Stimulated activated CD8-positive, alpha-beta memory T cell treated with anti-CD3 and anti-CD28 coated beads, Interleukin-7, amount 100 ng/mL, for 48 hours (primary cell): ENCODE data around the gene PKNOX1.
"Not testable (repeated sequence)": the region's sequence is repeated elsewhere in the genome, so short reads cannot be mapped to it uniquely, and the experiment has no call there.

Experiments
- DNase-seq, 2 donors: peaks; one replicate each; pipeline ENCODE4 v3.0.0-alpha.2; 2020; ENCODE audit warnings: low read depth in 1 of 2; ENCODE audit errors: extremely low read depth in 1 of 2

The PKNOX1 gene, protein sequence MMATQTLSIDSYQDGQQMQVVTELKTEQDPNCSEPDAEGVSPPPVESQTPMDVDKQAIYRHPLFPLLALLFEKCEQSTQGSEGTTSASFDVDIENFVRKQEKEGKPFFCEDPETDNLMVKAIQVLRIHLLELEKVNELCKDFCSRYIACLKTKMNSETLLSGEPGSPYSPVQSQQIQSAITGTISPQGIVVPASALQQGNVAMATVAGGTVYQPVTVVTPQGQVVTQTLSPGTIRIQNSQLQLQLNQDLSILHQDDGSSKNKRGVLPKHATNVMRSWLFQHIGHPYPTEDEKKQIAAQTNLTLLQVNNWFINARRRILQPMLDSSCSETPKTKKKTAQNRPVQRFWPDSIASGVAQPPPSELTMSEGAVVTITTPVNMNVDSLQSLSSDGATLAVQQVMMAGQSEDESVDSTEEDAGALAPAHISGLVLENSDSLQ

DNA sequence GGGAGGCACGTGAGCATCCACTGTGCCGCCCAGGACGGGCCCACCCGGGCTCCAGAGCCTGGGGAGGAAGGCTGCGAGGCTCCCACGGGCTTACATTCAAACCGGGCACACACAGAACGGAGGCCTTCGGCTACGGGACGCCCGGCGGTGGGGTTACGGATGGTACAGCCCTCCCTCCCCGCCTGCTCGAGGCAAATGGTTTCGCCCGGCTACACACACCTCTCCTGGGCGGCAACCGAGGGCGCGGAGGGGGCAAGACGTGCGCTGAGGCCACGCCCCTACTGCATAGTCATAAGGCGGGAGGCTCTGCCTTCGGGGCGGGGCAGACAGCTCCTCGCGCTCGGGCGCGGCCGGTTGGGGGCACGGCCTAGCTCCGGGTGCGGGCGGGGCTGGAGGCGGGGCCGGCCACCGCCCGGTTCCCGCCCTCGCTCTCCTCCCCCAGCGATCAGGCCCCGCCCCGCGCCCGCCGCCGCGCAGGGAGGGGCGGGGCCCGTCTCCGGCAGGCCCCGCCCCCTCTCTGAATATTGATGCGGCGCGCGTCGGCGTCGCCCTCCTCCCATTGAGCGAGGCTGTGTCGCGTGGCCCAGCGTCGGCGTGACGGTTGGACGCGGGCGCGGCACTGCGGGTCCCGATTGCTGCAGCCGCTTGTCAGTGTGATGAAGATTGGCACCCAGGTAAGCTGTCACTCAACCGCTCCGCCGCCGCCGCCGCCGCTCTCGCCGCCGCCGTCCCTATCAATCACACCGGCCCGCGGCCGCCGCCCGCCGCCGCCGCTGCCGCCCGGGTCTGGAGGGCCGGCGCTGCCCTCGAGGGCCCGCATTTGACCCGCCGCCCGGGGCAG lies at the start of gene PKNOX1:
Gene PKNOX1 (plus strand): TSS at position 572 of the 841 bp plus-strand sequence. CDS start 29,820 bp downstream, outside the sequence.
- DNase-seq: peak; percentile 98

DNA sequence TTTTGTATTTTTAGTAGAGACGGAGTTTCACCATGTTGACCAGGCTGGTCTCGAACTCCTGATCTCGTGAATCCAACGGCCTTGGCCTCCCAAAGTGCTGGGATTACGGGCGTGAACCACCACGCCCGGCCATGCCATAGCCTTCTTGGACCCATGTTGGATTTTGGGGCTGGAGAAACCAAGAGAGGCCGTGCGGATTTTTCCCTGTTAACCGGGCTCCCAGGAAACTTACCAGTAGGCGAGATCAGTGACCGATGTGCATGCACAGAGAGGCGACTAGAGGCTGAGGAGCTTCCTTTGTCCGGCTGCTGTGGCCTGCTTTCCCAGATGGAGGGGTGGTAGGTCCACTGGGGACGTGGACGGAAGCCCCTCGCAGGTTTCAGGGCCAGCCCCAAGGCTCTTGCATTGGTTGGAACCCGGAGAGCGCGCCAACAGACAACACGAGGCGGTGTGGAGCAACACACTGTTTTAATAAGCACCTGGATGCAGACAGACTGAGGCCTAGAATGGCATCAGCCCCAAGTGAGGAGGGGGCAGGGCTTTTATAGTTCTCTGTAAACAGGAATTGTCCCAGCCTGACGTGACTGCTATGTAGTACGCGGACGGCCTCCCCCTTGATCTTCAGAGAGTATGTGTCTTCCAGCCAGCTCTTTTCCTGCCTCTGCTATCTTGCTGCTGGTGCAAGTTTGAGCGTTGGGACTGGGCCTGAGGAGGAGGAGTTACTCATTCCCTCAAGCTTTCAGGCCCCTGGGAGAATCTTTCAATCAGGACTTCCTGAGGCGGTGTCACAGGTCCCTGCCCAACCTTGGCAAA lies 49.0 kb upstream of the PKNOX1 start, which contains the start of gene ERVH48-1:
Gene ERVH48-1 (minus strand): TSS at position 517 of the 813 bp plus-strand sequence. CDS start 6,624 bp downstream, outside the sequence.
- no peak for DNase-seq

DNA sequence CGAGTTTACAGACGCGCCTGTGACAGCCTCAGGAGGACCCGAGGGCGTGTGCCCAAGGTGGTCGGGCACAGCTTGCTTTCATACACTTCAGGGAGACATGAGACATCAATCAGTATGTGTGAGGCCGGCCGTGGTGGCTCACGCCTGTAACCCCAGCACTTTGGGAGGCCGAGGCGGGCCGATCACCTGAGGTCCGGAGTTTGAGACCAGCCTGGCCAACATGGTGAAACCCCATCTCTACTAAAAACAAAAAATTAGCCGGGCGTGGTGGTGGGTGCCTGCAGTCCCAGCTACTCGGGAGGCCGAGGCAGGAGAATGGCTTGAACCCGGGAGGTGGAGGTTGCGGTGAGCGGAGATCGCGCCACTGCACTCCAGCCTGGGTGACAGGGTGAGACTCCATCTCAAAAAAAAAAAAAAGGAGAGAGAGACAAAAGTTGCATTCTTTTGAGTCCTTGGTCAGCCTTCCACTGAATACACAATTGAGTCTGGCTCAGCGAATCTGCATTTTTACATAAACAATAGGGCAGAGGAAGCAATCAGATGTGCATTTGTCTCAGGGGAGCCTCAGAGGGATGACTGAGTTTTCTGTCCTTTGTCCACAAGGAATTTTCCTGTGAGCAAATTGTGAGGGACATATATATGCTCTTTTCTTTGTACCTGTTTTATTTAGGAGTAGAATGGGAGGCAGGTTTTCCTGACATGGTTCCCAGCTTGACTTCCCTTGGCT lies 46.7 kb upstream of the PKNOX1 start:
- not testable (repeated sequence) for DNase-seq

DNA sequence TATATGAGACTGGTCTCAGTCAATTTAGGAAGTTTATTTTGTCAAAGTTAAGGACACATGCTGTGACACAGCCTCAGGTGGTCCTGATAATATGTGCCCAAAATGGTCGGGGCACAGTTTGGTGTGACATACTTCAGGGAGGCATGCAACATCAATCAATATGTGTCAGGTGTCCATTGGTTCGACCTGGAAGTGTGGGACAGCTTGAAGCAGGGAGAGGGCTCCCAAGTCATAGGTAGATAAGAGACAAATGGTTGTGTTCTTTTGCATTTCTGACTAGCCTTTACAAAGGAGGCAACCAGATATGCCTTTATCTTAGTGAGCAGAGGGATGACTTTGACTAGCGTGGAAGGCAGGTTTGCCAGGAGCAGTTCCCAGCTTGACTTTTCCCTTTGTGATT lies 44.4 kb upstream of the PKNOX1 start:
- no peak for DNase-seq

DNA sequence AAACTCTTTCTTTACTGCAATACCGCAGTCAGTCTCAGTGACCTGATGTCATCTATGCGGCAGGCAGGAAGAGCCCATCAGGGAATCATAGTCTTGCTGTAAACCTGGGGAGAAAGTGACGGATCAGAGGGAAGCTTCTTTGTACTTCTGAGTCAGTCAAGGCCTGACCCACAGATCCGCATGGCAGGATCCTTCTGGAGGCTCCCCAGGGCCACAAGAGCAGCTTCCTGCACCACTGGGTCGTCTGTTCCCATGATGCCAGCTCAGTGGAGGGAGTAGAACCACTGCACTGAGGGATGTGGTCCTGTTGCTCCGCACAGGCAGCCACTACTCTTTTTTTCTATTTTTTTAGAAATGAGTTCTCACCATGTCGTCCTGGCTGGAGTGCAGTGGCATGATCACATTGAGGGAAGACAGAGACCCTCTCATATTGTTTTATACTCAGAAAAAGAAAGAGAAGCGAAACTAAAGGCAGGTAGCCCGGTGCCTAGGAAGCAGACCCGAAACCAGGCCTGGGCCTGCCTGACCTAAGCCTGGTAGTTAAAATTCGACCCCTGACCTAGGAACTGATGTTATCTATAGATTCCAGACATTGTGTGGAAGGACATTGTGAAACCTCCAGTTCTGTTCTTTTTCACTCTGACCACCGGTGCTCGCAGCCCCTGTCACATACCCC lies 42.7 kb upstream of the PKNOX1 start:
- DNase-seq: no peak

DNA sequence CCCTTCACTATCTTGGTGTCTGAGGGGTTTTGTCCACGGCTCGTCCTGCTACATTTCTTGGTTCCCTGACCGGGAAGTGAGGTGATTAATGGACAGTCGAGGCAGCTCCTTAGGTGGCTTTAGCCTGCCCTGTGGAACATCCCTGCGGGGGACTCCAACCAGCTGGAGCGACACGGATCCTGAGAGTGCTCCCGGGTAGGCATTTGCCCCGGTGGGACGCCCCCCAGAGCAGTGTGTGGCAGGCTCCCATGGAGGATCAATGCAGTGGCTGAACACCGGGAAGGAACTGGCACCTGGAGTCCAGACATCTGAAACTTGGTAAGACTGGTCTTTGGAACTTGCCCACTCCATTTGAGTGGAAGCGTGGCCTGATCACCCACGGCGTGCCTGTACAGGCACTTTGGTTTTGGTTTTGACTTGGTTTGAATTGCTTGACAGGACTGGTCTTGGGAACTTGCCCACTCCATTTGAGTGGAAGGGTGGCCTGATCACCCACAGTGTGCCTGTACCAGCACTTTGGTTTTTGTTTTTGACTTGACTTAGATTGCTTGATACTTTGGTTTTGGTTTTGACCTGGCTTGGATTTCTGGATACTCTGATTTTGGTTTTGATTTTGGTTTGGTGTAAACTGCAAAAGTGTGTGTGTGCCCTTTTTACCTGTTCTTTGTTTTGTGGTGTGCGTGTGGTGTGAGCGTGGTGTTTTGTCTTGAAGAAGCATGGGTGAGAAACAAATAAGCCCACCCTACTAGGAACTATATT lies 41.8 kb upstream of the PKNOX1 start:
- DNase-seq: not testable (repeated sequence)

DNA sequence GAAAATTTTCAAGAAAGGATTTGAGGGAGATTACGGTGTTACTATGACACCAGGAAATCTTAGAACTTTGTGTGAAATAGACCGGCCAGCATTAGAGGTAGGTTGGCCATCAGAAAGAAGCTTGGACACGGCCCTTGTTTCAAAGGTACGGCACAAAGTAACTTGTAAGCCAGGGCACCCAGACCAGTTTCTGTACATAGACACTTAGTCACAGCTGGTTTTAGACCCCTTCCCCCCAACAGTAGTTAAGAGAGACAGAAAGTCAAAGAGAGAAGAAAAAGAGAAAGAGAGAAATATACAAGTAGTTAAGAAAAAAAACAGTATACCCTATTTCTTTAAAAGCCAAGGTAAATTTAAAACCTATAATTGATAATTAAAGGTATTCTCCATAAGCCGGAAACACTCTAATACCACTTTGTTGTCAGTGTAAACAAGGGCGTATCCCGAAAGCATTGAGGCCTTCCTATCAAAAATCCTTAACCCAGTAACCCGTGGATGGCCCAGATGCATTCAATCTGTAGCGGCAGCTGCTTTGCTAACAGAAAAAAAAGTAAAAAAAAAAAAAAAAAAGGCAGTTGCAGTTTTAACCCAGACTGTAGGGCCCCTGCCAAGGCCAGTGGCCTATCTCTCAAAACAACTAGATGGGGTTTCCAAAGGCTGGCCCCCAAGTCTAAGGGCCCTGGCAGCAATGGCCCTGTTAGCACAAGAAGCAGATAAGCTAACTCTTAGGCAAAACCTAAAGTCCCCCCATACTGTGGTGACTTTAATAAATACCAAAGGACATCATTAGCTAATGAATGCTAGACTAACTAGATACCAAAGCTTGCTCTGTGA lies 41.0 kb upstream of the PKNOX1 start:
- not testable (repeated sequence) for DNase-seq

DNA sequence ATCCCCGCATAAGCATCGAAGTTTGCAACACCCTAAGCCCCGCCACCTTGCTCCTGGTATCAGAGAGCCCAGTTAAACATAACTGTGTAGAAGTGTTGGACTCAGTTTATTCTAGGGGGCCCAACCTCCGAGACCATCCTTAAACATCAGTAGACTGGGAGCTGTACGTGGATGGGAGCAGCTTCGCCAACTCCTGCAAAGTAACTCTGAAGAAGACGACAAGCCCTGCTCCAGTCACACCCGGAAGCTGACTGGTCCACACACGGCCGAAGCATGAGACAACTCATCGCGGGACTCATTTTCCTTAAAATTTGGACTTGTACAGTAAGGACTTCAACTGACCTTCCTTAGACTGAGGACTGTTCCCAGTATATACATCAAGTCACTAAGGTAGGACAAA lies 40.4 kb upstream of the PKNOX1 start:
- DNase-seq: not testable (repeated sequence)

DNA sequence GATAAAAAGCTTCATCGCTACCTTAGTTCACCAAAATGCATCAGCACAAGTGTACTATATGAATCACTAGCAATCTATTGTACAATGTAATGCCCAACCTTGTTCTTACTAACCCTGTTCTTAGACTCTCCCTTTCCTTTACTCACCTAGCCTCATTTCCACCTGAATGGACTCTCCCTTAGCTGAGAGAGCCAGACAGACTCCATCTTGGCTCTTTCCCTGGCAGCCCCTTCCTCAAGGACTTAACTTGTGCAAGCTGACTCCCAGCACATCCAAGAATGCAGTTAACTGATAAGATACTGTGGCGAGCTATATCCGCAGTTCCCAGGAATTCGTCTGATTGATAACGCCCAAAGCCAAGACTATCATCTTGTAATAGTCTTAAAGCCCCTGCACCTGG lies 38.0 kb upstream of the PKNOX1 start:
- not testable (repeated sequence) for DNase-seq

DNA sequence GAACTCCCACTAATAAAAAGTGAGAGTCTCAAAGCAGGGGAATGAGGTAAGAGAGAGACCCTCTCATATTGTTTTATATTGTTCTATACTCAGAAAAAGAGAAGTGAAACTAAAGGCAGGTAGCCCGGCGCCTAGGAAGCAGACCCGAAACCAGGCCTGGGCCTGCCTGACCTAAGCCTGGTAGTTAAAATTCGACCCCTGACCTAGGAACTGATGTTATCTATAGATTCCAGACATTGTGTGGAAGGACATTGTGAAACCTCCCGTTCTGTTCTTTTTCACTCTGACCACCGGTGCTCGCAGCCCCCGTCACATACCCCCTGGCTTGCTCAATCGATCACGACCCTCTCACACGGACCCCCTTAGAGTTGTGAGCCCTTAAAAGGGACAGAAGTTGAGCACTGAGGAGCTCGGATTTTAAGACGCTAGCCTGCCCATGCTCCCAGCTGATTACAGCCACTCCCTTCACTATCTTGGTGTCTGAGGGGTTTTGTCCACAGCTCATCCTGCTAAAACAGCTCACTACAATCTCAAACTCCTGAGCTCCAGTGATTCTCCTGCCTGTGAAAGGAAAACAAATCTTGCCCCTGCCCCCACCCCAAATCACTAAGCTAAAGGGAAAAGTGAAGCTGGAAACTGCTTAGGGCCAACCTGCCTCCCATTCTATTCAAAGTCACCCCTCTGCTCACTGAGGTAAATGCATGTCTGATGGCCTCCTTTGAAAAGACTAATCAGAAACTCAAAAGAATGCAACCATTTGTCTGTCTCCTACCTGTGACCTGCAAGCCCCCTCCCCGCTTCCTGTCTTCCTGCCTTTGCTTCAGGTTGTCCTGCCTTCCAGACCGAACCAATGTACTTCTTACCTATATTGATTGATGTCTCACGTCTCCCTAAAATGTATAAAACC lies 37.1 kb upstream of the PKNOX1 start:
- not testable (repeated sequence) for DNase-seq

DNA sequence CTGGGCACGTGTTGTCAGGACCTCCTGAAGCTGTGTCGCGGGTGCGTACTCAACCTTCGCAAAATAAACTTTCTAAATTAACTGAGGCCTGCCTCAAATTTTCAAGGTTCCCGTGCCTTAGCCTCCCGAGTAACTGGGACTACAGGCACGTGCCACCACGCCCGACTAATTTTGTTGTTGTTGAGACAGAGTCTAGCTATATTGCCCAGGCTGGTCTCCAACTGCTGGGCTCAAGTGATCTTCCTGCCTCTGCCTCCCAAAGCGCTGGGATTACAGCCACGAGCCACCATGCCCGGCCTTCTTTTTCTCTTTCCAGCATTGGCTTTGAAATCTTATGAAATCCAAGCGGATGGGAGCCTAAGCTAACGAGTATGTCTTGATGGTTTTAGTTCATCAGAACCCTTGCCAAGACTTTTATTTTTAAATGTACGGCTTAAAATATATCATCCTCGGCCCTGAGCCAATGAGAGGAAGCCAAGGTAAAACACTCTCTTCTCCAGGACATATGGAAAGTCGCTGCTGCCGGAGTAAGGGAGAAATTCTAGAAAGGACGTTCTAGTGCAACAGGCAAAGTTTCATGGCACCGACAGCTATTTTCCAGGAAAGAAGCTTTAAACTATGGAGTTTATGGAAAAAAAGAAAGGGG lies 36.3 kb upstream of the PKNOX1 start:
- DNase-seq: no peak

DNA sequence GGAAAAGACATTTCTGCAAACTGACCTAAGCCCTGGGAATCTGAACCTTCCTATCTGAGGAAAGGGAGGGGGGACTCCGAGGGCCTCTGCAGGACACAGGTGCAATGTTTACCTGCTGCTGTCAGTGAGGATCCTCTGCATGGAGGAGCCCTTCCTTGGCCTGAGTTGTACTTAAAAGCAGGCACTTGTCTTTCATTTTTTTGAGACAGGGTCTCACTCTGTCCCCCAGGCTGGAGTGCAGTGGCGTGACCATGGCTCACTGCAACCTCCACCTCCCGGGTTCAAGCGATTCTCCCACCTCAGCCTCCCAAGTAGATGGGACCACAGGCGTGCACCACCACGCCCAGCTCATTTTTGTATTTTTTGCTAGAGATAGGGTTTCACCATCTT lies 35.8 kb upstream of the PKNOX1 start:
- DNase-seq: not testable (repeated sequence)

DNA sequence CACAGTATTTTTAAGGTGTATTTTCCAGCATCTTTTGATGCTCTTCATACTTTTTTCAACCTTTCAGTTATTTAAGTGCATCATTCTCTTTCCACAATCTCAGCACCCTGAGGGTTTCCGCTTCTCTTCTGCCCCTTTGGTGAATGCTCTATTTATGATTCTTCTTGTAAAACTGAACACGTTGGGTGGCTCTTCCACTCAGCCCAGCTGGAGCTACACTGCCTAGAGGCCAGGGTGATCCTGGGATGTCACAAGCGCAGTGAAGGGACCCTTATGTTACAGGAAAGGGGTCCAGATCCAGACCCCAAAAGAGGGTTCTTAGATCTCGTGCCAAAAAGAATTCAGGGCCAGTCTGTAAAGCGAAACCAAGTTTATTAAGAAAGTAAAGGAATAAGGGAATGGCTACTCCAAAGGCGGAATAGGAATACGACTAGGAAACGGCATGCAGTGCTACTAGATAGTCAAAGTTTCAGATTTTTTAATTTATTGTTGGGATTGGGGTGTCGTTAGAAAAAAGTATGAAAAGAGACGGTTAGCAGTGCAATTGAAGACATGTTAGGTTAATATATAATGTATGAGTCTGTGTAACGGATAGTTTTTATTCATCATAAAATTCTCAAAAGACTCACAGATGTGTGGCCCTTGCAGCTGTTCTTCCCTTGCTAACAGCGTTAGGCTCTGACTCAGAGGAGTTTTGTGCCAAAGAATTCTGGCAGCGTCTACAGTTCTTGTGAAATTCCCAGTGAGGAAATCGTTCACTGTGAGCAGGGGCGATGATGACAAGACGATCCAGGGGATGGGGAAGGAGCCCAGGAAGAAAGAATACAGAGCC lies 34.6 kb upstream of the PKNOX1 start:
- no peak for DNase-seq

DNA sequence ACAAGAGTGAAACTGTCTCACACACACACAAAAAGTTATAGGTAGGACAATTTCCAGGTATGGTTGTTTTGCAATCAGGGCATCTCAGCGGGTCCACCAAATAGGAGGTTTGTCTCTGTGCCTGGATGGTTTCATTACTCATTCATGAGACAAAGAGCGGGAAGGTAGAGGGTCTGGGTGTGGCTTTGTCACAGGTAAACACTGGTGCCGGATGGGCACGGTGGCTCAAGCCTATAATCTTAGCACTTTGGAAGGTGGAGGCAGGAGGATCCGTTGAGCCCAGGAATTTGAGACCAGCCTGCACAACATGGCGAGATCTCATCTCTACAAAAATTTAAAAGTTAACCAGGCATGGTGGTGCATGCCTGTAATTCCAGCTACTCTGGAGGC lies 32.7 kb upstream of the PKNOX1 start:
- DNase-seq: no peak

DNA sequence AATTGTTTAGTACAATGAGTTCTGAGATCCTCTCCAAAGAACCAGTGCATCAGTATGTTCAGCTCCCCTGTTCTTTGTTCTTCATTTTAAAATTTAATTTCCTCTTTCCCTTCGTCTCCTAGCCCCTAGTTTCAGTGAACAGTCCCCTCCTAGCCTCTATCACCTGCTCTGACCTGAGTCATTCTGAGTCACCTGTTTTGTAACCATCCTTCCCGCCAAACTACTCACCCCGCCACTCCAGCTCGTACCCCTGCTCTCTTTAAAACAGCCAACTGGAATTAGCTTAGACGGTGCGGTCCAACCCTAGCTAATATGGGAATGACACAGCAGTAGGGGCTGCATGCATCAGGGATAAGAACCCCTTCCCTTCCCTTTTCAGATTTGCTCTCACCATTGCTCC lies 32.1 kb upstream of the PKNOX1 start:
- DNase-seq: no peak
